ENCODE data around the gene PIGO.

Gene PIGO

GRCh38 chr9:35054185-35054835 lies 42.1 kb downstream of the PIGO start:
- Histone ChIP-seq H3K27me3 (ENCODE audit: control insufficient read depth, insufficient read depth, low read length) (no peaks in the 10 kb centered on the region), H3K27ac (ENCODE audit: low read length) (no peak overlapping the region), H3K9me3 (ENCODE audit: control insufficient read depth, insufficient read depth, low read length) (no peaks in the 10 kb centered on the region), H3K4me1 (ENCODE audit: control insufficient read depth, insufficient read depth, low read length) (no peaks in the 10 kb centered on the region), H3K36me3 (ENCODE audit: control insufficient read depth, insufficient read depth, low read length) (peaks cover 28% of the 10 kb centered on the region), H3K4me3 (ENCODE audit: low read length) (no peak overlapping the region)
- no peak for DNase-seq (ENCODE audit: low read depth, low spot score)
- WGBS (ENCODE audit: insufficient coverage, insufficient read length): no CpG with 5 or more reads among the region's 5 CpGs

- H3K27me3 ChIP-seq (ENCODE audit: control insufficient read depth, insufficient read depth, low read length): no peaks in the 10 kb centered on the region
- H3K4me1 ChIP-seq (ENCODE audit: control insufficient read depth, insufficient read depth, low read length): no peaks in the 10 kb centered on the region
- no CpG with 5 or more reads among the region's 7 CpGs for WGBS (ENCODE audit: insufficient coverage, insufficient read length)
- H3K4me3 ChIP-seq (ENCODE audit: low read length): no peak overlapping the region
- no peaks in the 10 kb centered on the region for H3K9me3 ChIP-seq (ENCODE audit: control insufficient read depth, insufficient read depth, low read length)
- peaks cover 7% of the 10 kb centered on the region for H3K36me3 ChIP-seq (ENCODE audit: control insufficient read depth, insufficient read depth, low read length)
- no peak overlapping the region for H3K27ac ChIP-seq (ENCODE audit: low read length)
- DNase-seq (ENCODE audit: low read depth, low spot score): no peak
Observed at GRCh38 chr9:35051069-35051967, 45.1 kb downstream of the PIGO start.

DNA sequence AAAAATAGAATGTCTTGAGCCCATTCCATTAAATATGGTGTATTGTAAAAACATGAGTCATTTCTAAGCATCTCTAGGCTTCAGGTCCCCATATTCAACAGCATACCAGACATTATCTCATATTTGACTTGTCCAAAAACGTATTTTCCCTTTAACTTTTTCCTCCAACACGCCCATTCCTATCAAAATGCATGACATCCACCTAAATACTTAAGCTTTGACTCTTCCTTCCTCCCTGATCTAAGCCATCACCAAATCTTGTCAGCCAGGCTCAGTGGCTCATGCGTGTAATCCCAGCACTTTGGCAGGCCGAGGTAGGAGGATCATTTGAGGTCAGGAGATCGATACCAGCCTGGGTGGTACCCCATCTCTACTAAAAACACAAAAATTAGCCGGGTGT lies 47.9 kb downstream of the PIGO start:
- no peak overlapping the region for H3K4me3 ChIP-seq (ENCODE audit: low read length)
- no peaks in the 10 kb centered on the region for H3K9me3 ChIP-seq (ENCODE audit: control insufficient read depth, insufficient read depth, low read length)
- H3K36me3 ChIP-seq (ENCODE audit: control insufficient read depth, insufficient read depth, low read length): no peaks in the 10 kb centered on the region
- H3K27me3 ChIP-seq (ENCODE audit: control insufficient read depth, insufficient read depth, low read length): no peaks in the 10 kb centered on the region
- DNase-seq (ENCODE audit: low read depth, low spot score): no peak
- WGBS (ENCODE audit: insufficient coverage, insufficient read length): 100% methylated on average over 2 of the region's 6 CpGs
- H3K4me1 ChIP-seq (ENCODE audit: control insufficient read depth, insufficient read depth, low read length): no peaks in the 10 kb centered on the region
- no peak overlapping the region for H3K27ac ChIP-seq (ENCODE audit: low read length)

DNA sequence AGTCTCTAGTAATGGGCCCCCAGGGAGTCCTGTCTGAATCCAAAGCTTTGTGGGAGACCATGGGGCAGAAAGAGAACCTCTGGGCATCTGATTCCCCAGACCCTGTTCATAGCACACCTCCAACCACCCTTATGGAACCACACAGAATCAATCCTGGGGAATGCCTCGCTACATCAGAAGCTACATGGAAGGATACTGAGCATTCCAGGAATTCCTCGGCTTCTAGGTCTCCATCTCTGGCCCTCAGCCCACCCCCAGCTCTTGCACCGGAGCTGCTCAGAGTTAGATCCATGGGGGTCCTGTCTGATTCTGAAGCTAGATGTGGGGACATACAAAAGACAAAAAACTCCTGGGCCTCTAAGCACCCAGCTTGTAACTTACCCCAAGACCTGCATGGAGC lies 52.3 kb downstream of the PIGO start:
- Histone ChIP-seq H3K4me3 (ENCODE audit: low read length) (no peak overlapping the region), H3K36me3 (ENCODE audit: control insufficient read depth, insufficient read depth, low read length) (no peaks in the 10 kb centered on the region; the same call in 1 of the 2 replicates), H3K9me3 (ENCODE audit: control insufficient read depth, insufficient read depth, low read length) (no peaks in the 10 kb centered on the region), H3K27me3 (ENCODE audit: control insufficient read depth, insufficient read depth, low read length) (no peaks in the 10 kb centered on the region), H3K4me1 (ENCODE audit: control insufficient read depth, insufficient read depth, low read length) (no peaks in the 10 kb centered on the region), H3K27ac (ENCODE audit: low read length) (no peak overlapping the region)
- no CpG with 5 or more reads among the region's 3 CpGs for WGBS (ENCODE audit: insufficient coverage, insufficient read length)
- DNase-seq (ENCODE audit: low read depth, low spot score): no peak

GRCh38 chr9:35042891-35043545 lies 53.4 kb downstream of the PIGO start:
- H3K4me1 ChIP-seq (ENCODE audit: control insufficient read depth, insufficient read depth, low read length): no peaks in the 10 kb centered on the region
- H3K4me3 ChIP-seq (ENCODE audit: low read length): no peak overlapping the region
- H3K27me3 ChIP-seq (ENCODE audit: control insufficient read depth, insufficient read depth, low read length): no peaks in the 10 kb centered on the region
- no peak for DNase-seq (ENCODE audit: low read depth, low spot score)
- H3K36me3 ChIP-seq (ENCODE audit: control insufficient read depth, insufficient read depth, low read length): no peaks in the 10 kb centered on the region; the same call in 1 of the 2 replicates
- H3K9me3 ChIP-seq (ENCODE audit: control insufficient read depth, insufficient read depth, low read length): no peaks in the 10 kb centered on the region
- H3K27ac ChIP-seq (ENCODE audit: low read length): no peak overlapping the region
- WGBS (ENCODE audit: insufficient coverage, insufficient read length): no CpG with 5 or more reads among the region's 6 CpGs

GRCh38 chr9:35042081-35042604 lies 54.2 kb downstream of the PIGO start:
- H3K9me3 ChIP-seq (ENCODE audit: control insufficient read depth, insufficient read depth, low read length): no peaks in the 10 kb centered on the region
- no CpG with 5 or more reads among the region's 3 CpGs for WGBS (ENCODE audit: insufficient coverage, insufficient read length)
- H3K36me3 ChIP-seq (ENCODE audit: control insufficient read depth, insufficient read depth, low read length): no peaks in the 10 kb centered on the region; the same call in 1 of the 2 replicates
- no peak for DNase-seq (ENCODE audit: low read depth, low spot score)
- H3K4me1 ChIP-seq (ENCODE audit: control insufficient read depth, insufficient read depth, low read length): no peaks in the 10 kb centered on the region
- no peaks in the 10 kb centered on the region for H3K27me3 ChIP-seq (ENCODE audit: control insufficient read depth, insufficient read depth, low read length)
- no peak overlapping the region for H3K4me3 ChIP-seq (ENCODE audit: low read length)
- H3K27ac ChIP-seq (ENCODE audit: low read length): no peak overlapping the region
